NCI-H1105 (cell line): ENCODE measurements around the gene BCAS3.
"Not testable (repeated sequence)": the region's sequence is repeated elsewhere in the genome, so short reads cannot be mapped to it uniquely, and the experiment has no call there.

Experiments
- DNase-seq: peaks from one replicate; lab custom pipeline; 2025; lab: John Stamatoyannopoulos, UW

BCAS3 gene

GRCh38 chr17:61129267-61130254, 451.9 kb downstream of the BCAS3 start:
- DNase-seq = no peak

GRCh38 chr17:61130330-61130729, 452.7 kb downstream of the BCAS3 start:
- no peak for DNase-seq

GRCh38 chr17:61131585-61131984, 453.9 kb downstream of the BCAS3 start:
- no peak for DNase-seq

- DNase-seq = no peak
These were observed 454.9 kb downstream of the BCAS3 start for GRCh38 chr17:61132524-61132923.

- DNase-seq = no peak
These were observed 456.2 kb downstream of the BCAS3 start for GRCh38 chr17:61133853-61134252.

- no peak for DNase-seq
These were observed 457.0 kb downstream of the BCAS3 start for GRCh38 chr17:61134551-61135235.

GRCh38 chr17:61135782-61136181, 458.1 kb downstream of the BCAS3 start:
- DNase-seq = no peak

GRCh38 chr17:61136296-61136695, 458.6 kb downstream of the BCAS3 start:
- no peak for DNase-seq

GRCh38 chr17:61139219-61139618, 461.6 kb downstream of the BCAS3 start:
- DNase-seq = no peak

GRCh38 chr17:61140081-61140786, 462.6 kb downstream of the BCAS3 start:
- no peak for DNase-seq

- DNase-seq = no peak
These were observed 465.4 kb downstream of the BCAS3 start for GRCh38 chr17:61143026-61143425.

GRCh38 chr17:61144137-61144536, 466.5 kb downstream of the BCAS3 start:
- no peak for DNase-seq

- DNase-seq = no peak
These were observed 467.2 kb downstream of the BCAS3 start for GRCh38 chr17:61144617-61145564.

GRCh38 chr17:61146833-61147232, 469.2 kb downstream of the BCAS3 start:
- DNase-seq = not testable (repeated sequence)

GRCh38 chr17:61149106-61149825, 471.6 kb downstream of the BCAS3 start:
- no peak for DNase-seq

- peak; percentile 18 for DNase-seq
These were observed 472.3 kb downstream of the BCAS3 start for GRCh38 chr17:61149862-61150362.

- DNase-seq = no peak
These were observed 473.1 kb downstream of the BCAS3 start for GRCh38 chr17:61150686-61151299.

- DNase-seq = no peak
These were observed 475.2 kb downstream of the BCAS3 start for GRCh38 chr17:61152898-61153297.

- no peak for DNase-seq
These were observed 478.1 kb downstream of the BCAS3 start for GRCh38 chr17:61155590-61156237.
